Sigmoid colon (tissue), 7 donors: ENCODE results near the gene RAB31. TPM values are rescaled to one million over a fixed set of nuclear protein-coding genes. Genes with fewer than 3 reads are reported as not detected.

Experiments
- DNase-seq: peaks from one replicate; pipeline ENCODE4 v3.0.0-alpha.2; 2019
- H3K27ac ChIP-seq, 4 donors: fragments of 200-600 bp; sonication (generic); one replicate each; pipeline ENCODE4 v1.5.1; 2016 to 2019; ENCODE audit warnings: mild to moderate bottlenecking in 1 of 4
- H3K27me3 ChIP-seq, 3 donors: fragments of 200-600 bp; sonication (generic); one replicate each; pipeline ENCODE4 v1.5.1; 2019; ENCODE audit warnings: mild to moderate bottlenecking in 1 of 3
- H3K36me3 ChIP-seq, 4 donors: fragments of 200-600 bp; sonication (generic); one replicate each; pipeline ENCODE4 v1.5.1; 2016 to 2019
- H3K4me1 ChIP-seq, 4 donors: fragments of 200-600 bp; sonication (generic); one replicate each; pipeline ENCODE4 v1.5.1; 2017 to 2019
- H3K4me3 ChIP-seq, 4 donors: fragments of 200-600 bp; sonication (generic); one replicate each; pipeline ENCODE4 v1.5.1; 2017 to 2019; ENCODE audit warnings: mild to moderate bottlenecking in 2 of 4, moderate library complexity in 1 of 4
- H3K9me3 ChIP-seq, 4 donors: fragments of 200-600 bp in 3 of 4; sonication (generic) in 3 of 4; one replicate each; pipeline versions ENCODE4 v1.5.1 to v1.6.1; 2013 to 2019
- EP300 ChIP-seq, 4 donors: sonication (generic); formaldehyde crosslinking; IDR thresholded peaks; one replicate each; pipeline ENCODE4 v1.6.1; 2017; ENCODE audit warnings: antibody characterized with exemption in 4 of 4
- POLR2A ChIP-seq, 2 donors: fragments of 450-650 bp; IDR thresholded peaks; one replicate each; pipeline ENCODE4 v1.6.1; 2016; ENCODE audit warnings: antibody characterized with exemption in 2 of 2, mild to moderate bottlenecking in 2 of 2, moderate library complexity in 2 of 2
- POLR2AphosphoS5 ChIP-seq, 4 donors: sonication (generic); formaldehyde crosslinking; IDR thresholded peaks; one replicate each; pipeline ENCODE4 v1.6.1; 2017; ENCODE audit warnings: antibody characterized with exemption in 4 of 4
- WGBS, 2 donors: extraction: QIAGEN DNeasy Blood & Tissue Kit; methylation state at CpG; one replicate each; pipeline ENCODE4 v1.1.7; 2013; 5-methylcytosine and 5-hydroxymethylcytosine counted together
- intact Hi-C: fragments of 100-400 bp; cut with DNase I; formaldehyde crosslinking; loops from one replicate; pipeline ENCODE4 v1.15.1; 2023
- polyA plus RNA-seq, 3 donors: library from polyadenylated mRNA; stranded (reverse); fragments of 200-250 nt; gene quantifications; one replicate each; pipeline ENCODE4 v1.2.3, GENCODE V29; 2013
- total RNA-seq, 4 donors: library from RNA; depleted of rRNA; stranded (reverse); fragments of >200 nt; gene quantifications; one replicate each; pipeline ENCODE4 v1.1.0, GENCODE V29; 2016
- TF ChIP-seq, protein P1 (sequence below), 4 experiments: fragments of 450-650 bp in 3 of 4; fragments of 200-600 bp in 1 of 4; IDR thresholded peaks; one replicate each; pipeline ENCODE4 v1.5.1; 2016 to 2019; ENCODE audit warnings: antibody characterized with exemption in 4 of 4, mild to moderate bottlenecking in 3 of 4, moderate library complexity in 2 of 4
- donor health status: healthy with polysubstance abuse.
- donor health status: Bipolar disorder and iron deficiency.
- donor health status: healthy.

The RAB31 gene
- total and polyA plus RNA-seq, 7 donors: 16.2 to 74.6 (median 52.0) TPM

DNA sequence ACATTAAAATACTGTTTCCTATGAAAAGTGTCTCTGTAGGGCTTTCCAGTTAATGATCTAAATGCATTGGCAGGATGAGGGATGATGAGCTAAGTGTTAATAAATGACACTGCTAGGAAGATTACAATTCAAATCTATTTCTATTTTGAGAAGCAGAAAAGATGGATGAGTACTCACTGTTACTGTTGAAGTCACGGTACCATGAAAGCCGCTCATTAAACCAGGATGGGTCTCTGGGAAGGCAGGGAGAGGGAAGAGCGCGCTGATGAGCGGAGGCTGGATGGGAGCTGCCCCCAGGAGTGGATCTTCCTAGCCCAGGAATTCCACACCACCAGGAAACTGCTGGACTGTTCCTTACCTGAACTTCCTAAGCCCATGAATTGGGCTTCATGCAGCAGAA lies 150.5 kb downstream of the RAB31 start:
- Histone ChIP-seq H3K4me1 (peaks cover 0 to 32% (median 30%) of the 10 kb centered on the region in 4 donors), H3K27ac (no peak overlapping the region), H3K36me3 (peaks cover 0 to 25% (median 5%) of the 10 kb centered on the region in 4 donors), H3K9me3 (no peaks in the 10 kb centered on the region), H3K4me3 (no peak overlapping the region), H3K27me3 (no peaks in the 10 kb centered on the region)
- intact Hi-C loops: no loop called here
- TF ChIP-seq, protein P1, sequence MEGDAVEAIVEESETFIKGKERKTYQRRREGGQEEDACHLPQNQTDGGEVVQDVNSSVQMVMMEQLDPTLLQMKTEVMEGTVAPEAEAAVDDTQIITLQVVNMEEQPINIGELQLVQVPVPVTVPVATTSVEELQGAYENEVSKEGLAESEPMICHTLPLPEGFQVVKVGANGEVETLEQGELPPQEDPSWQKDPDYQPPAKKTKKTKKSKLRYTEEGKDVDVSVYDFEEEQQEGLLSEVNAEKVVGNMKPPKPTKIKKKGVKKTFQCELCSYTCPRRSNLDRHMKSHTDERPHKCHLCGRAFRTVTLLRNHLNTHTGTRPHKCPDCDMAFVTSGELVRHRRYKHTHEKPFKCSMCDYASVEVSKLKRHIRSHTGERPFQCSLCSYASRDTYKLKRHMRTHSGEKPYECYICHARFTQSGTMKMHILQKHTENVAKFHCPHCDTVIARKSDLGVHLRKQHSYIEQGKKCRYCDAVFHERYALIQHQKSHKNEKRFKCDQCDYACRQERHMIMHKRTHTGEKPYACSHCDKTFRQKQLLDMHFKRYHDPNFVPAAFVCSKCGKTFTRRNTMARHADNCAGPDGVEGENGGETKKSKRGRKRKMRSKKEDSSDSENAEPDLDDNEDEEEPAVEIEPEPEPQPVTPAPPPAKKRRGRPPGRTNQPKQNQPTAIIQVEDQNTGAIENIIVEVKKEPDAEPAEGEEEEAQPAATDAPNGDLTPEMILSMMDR (IDR thresholded peaks at IDR 0.05): no peak
- TF ChIP-seq POLR2AphosphoS5 (IDR thresholded peaks at IDR 0.05) (no peak), EP300 (IDR thresholded peaks at IDR 0.05) (no peak), POLR2A (IDR thresholded peaks at IDR 0.05) (no peak)
- DNase-seq: no peak
- 96 to 98% methylated on average over 5 of the region's 5 CpGs for WGBS, 2 donors

DNA sequence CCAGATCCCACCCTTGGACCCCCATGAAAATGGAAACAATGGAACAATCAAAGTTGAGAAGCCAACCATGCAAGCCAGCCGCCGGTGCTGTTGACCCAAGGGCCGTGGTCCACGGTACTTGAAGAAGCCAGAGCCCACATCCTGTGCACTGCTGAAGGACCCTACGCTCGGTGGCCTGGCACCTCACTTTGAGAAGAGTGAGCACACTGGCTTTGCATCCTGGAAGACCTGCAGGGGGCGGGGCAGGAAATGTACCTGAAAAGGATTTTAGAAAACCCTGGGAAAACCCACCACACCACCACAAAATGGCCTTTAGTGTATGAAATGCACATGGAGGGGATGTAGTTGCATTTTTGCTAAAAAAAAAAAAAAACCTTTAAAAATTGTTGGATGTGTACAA lies 151.1 kb downstream of the RAB31 start:
- TF ChIP-seq POLR2A (IDR thresholded peaks at IDR 0.05) (no peak), POLR2AphosphoS5 (IDR thresholded peaks at IDR 0.05) (no peak), EP300 (IDR thresholded peaks at IDR 0.05) (no peak)
- Histone ChIP-seq H3K4me1 (peaks cover 0 to 29% (median 27%) of the 10 kb centered on the region in 4 donors), H3K4me3 (no peak overlapping the region), H3K9me3 (no peaks in the 10 kb centered on the region), H3K27ac (no peak overlapping the region), H3K27me3 (no peaks in the 10 kb centered on the region), H3K36me3 (peaks cover 0 to 25% (median 5%) of the 10 kb centered on the region in 4 donors)
- intact Hi-C loops: no loop called here
- DNase-seq: no peak
- 90 to 93% methylated on average over 7 of the region's 7 CpGs for WGBS, 2 donors

DNA sequence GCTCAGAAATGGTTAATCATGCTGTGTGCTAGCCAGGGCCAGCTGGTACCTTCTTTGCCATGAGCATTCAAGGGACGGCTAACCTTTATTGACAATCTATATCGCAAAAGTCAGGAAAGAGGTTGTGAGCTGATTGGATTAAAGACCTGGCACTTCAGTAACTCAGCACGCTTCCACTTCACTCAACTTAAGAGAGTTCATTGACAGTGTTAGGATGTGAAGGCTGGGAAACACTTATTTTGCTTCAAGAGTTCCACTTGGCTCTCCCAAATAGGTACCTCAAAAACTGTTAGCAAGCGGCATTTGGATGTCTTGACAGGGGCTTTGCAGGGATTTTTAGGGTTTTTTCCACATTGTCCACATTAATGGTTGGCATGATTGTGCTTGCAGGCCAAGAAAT lies 152.6 kb downstream of the RAB31 start:
- H3K4me1 ChIP-seq: peaks cover 0 to 18% (median 17%) of the 10 kb centered on the region in 4 donors
- intact Hi-C loops: no loop called here
- TF ChIP-seq POLR2AphosphoS5 (IDR thresholded peaks at IDR 0.05): no peak
- no peak for TF ChIP-seq POLR2A (IDR thresholded peaks at IDR 0.05)
- TF ChIP-seq, protein P1 (IDR thresholded peaks at IDR 0.05): no peak
- no peak for TF ChIP-seq EP300 (IDR thresholded peaks at IDR 0.05)
- no peak overlapping the region for H3K27ac ChIP-seq
- peaks cover 0 to 25% (median 5%) of the 10 kb centered on the region in 4 donors for H3K36me3 ChIP-seq
- no peaks in the 10 kb centered on the region for H3K27me3 ChIP-seq
- H3K4me3 ChIP-seq: no peak overlapping the region
- H3K9me3 ChIP-seq: no peaks in the 10 kb centered on the region
- WGBS, 2 donors: 48% methylated on average over 4 of the region's 4 CpGs
- DNase-seq: no peak

DNA sequence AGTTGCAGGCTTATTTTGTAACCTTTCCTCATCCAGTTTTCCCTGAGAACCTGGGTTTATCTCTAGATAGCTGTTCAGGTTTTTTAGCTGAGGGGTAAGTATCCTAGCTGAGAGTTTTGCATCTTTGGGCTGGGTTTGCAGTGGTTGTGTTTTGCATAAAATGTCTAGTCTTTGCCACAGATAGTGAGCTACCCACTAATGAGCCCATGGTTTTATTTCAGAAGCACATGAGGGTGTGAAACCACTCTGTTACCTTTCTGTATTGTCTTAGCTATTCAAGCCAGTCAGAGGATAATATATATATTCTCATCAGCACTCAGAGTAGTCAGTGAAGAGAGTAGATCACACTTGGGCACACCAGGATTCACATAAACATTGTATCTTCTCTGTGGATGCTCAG lies 153.1 kb downstream of the RAB31 start:
- peaks cover 0 to 13% (median 12%) of the 10 kb centered on the region in 4 donors for H3K4me1 ChIP-seq
- peaks cover 0 to 25% (median 5%) of the 10 kb centered on the region in 4 donors for H3K36me3 ChIP-seq
- no peaks in the 10 kb centered on the region for H3K9me3 ChIP-seq
- no peak overlapping the region for H3K4me3 ChIP-seq
- TF ChIP-seq POLR2A (IDR thresholded peaks at IDR 0.05): no peak
- TF ChIP-seq EP300 (IDR thresholded peaks at IDR 0.05): no peak
- TF ChIP-seq POLR2AphosphoS5 (IDR thresholded peaks at IDR 0.05): no peak
- TF ChIP-seq, protein P1 (IDR thresholded peaks at IDR 0.05): no peak
- intact Hi-C loops: no loop called here
- H3K27me3 ChIP-seq: no peaks in the 10 kb centered on the region
- DNase-seq: no peak
- no peak overlapping the region for H3K27ac ChIP-seq

DNA sequence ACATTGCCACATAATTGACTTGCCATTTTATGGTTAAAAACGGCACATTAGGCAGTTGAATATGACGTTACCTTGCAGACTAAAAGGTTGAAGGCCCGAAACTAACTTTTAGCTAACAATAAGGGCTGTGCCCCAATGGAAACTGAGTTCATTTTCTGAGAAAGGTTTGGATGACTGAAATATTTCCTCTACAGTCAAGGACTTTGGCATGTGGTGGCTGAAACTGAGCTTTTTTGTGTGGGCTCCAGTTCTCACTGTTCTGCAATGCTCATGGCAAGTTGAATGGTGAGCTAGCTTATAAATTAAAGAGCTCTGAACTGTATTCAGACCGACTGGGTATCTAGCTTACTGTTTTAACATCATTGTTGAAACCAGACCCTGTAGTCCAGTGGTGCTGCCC lies 153.8 kb downstream of the RAB31 start:
- 70 to 79% methylated on average over 4 of the region's 4 CpGs for whole genome bisulfite sequencing, 2 donors
- no peak for DNase-seq
- Histone ChIP-seq H3K4me1 (peaks cover 0 to 6% (median 4%) of the 10 kb centered on the region in 4 donors), H3K4me3 (no peak overlapping the region), H3K9me3 (peaks cover 0 to 3% (median 0%) of the 10 kb centered on the region in 4 donors), H3K27ac (no peak overlapping the region), H3K27me3 (no peaks in the 10 kb centered on the region), H3K36me3 (peaks cover 0 to 25% (median 5%) of the 10 kb centered on the region in 4 donors)
- intact Hi-C loops: no loop called here
- no peak for TF ChIP-seq POLR2AphosphoS5 (IDR thresholded peaks at IDR 0.05)
- TF ChIP-seq, protein P1 (IDR thresholded peaks at IDR 0.05): no peak
- no peak for TF ChIP-seq POLR2A (IDR thresholded peaks at IDR 0.05)
- no peak for TF ChIP-seq EP300 (IDR thresholded peaks at IDR 0.05)
